ENCODE results near the gene C5AR2.

Gene C5AR2

DNA sequence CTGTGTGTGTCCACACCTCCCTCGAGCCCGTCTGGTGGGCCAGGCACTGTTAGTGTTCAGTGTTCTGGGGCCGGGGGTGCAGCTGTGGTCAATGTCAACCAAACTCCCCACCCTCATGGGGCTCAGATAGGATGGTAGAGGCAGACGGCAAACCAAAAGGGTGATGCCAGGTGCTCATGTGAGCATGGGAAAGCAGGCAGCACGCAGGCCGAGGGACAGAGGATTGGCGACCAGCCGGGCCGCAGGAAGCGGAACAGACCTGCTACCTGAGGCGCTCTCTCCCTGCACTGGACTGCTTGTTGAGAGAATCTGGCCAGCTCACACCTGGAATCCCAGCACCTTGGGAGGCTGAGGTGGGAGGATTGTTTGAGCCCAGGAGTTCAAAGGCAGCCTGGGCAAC, 46.3 kb downstream of the C5AR2 start:
- Histone ChIP-seq H3K9me3 (ENCODE audit: control insufficient read depth, low read length) (no peaks in the 10 kb centered on the region), H3K4me1 (ENCODE audit: control insufficient read depth, insufficient read depth, low read depth, low read length) (peaks cover 13% of the 10 kb centered on the region), H2BK12ac (ENCODE audit: low read length in 2 of 2) (no peak overlapping the region), H3K18ac (ENCODE audit: low read depth in 1 of 2, low read length in 2 of 2) (no peak overlapping the region), H4K91ac (ENCODE audit: low read length) (no peak overlapping the region), H2BK15ac (ENCODE audit: low read depth, poor library complexity, severe bottlenecking) (no peak overlapping the region), H2BK120ac (ENCODE audit: low read depth, low read length) (no peak overlapping the region), H3K9ac (ENCODE audit: low read length) (no peak overlapping the region), H3K27me3 (ENCODE audit: control insufficient read depth in 1 of 2, insufficient read depth in 1 of 2, low read length in 2 of 2) (no peaks in the 10 kb centered on the region), H3K36me3 (ENCODE audit: control insufficient read depth in 1 of 2, insufficient read depth in 2 of 2, low read depth in 1 of 2, low read length in 2 of 2) (peaks cover 86 to 89% of the 10 kb centered on the region in 2 experiments), H2AFZ (ENCODE audit: low read depth, low read length) (no peak overlapping the region), H4K8ac (ENCODE audit: low read length) (no peak overlapping the region), H3K23ac (ENCODE audit: low read length in 2 of 2) (no peak overlapping the region), H3K4me3 (ENCODE audit: insufficient read depth in 1 of 2, low read depth in 1 of 2, low read length in 2 of 2) (no peak overlapping the region), H3K79me1 (replicated peaks; ENCODE audit: low read length, poor library complexity, severe bottlenecking) (peaks cover 21% of the 10 kb centered on the region), H3K4me2 (ENCODE audit: low read length, poor library complexity, severe bottlenecking) (no peak overlapping the region), H2BK5ac (ENCODE audit: low read depth, low read length, poor library complexity, severe bottlenecking) (no peak overlapping the region), H3K4ac (ENCODE audit: low read depth in 1 of 2, low read length in 2 of 2) (no peak overlapping the region), H3K14ac (ENCODE audit: low read length in 2 of 2) (no peak overlapping the region), H3K27ac (ENCODE audit: low read length, poor library complexity, severe bottlenecking) (no peak overlapping the region), H2AK5ac (ENCODE audit: low read length, severe bottlenecking) (no peak overlapping the region)
- no peak for DNase-seq
- WGBS, result 98% methylated on average over 11 of the region's 11 CpGs

DNA sequence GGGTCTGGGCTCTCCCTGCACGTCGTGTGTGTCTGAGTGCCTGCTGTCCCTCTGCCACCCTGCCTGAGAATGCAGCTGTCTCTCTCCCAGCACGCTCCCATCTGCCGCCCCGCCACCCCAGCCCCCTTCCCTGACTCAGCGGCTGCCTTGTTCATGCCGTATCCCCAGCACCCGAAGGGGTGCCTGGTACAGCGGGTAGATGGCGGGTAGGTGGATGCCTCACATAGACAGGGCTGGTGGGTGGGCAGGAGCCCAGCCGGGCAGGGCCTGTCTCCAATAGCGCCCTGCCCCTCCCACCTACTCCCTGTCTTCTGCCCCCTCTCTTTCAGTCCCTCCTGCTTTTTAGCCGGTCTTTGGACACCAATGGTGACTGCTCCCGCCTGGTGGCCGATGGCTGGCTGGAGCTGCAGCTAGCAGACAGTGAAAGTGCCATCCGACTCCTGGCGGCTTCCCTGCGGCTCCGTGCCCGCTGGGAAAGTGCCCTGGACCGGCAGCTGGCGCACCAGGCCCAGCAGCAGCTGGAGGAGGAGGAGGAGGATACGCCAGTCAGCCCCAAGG, 47.5 kb downstream of the C5AR2 start:
- Histone ChIP-seq H4K8ac (ENCODE audit: low read length) (no peak overlapping the region), H3K4ac (ENCODE audit: low read depth in 1 of 2, low read length in 2 of 2) (no peak overlapping the region), H2BK15ac (ENCODE audit: low read depth, poor library complexity, severe bottlenecking) (no peak overlapping the region), H3K79me1 (replicated peaks; ENCODE audit: low read length, poor library complexity, severe bottlenecking) (peaks cover 16% of the 10 kb centered on the region), H3K27me3 (ENCODE audit: control insufficient read depth in 1 of 2, insufficient read depth in 1 of 2, low read length in 2 of 2) (no peaks in the 10 kb centered on the region), H2AFZ (ENCODE audit: low read depth, low read length) (no peak overlapping the region), H3K18ac (ENCODE audit: low read depth in 1 of 2, low read length in 2 of 2) (no peak overlapping the region), H2AK5ac (ENCODE audit: low read length, severe bottlenecking) (no peak overlapping the region), H3K4me3 (ENCODE audit: insufficient read depth in 1 of 2, low read depth in 1 of 2, low read length in 2 of 2) (no peak overlapping the region), H2BK120ac (ENCODE audit: low read depth, low read length) (no peak overlapping the region), H3K23ac (ENCODE audit: low read length in 2 of 2) (no peak overlapping the region), H3K27ac (ENCODE audit: low read length, poor library complexity, severe bottlenecking) (no peak overlapping the region), H3K4me1 (ENCODE audit: control insufficient read depth, insufficient read depth, low read depth, low read length) (peaks cover 13% of the 10 kb centered on the region), H3K9me3 (ENCODE audit: control insufficient read depth, low read length) (no peaks in the 10 kb centered on the region), H4K91ac (ENCODE audit: low read length) (no peak overlapping the region), H2BK5ac (ENCODE audit: low read depth, low read length, poor library complexity, severe bottlenecking) (no peak overlapping the region), H3K36me3 (ENCODE audit: control insufficient read depth in 1 of 2, insufficient read depth in 2 of 2, low read depth in 1 of 2, low read length in 2 of 2) (peaks cover 75 to 79% of the 10 kb centered on the region in 2 experiments), H3K4me2 (ENCODE audit: low read length, poor library complexity, severe bottlenecking) (no peak overlapping the region), H3K14ac (ENCODE audit: low read length in 2 of 2) (no peak overlapping the region), H2BK12ac (ENCODE audit: low read length in 2 of 2) (no peak overlapping the region), H3K9ac (ENCODE audit: low read length) (no peak overlapping the region)
- 98% methylated on average over 23 of the region's 23 CpGs for WGBS
- DNase-seq, result no peak

DNA sequence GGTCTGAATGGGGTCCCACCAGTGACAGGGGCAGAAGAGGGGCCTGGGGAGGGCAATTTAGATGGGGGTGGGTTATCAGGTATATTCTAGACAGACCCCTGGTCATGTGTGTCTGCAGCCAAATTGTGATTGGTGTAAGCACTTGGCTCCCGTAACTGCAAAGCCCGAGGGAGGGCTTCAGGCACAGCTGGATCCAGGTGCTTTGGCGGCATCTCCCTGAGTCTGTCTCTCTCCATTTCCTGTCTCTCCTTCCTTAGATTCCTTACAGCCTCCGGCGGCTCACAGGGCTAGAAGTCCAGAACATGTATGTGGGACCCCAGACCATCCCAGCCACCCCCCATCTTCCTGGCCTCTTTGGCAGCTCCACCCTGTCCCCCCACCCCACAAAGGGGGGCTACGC, 48.6 kb downstream of the C5AR2 start:
- H3K36me3 ChIP-seq (ENCODE audit: control insufficient read depth in 1 of 2, insufficient read depth in 2 of 2, low read depth in 1 of 2, low read length in 2 of 2), result peaks cover 64 to 68% of the 10 kb centered on the region in 2 experiments

DNA sequence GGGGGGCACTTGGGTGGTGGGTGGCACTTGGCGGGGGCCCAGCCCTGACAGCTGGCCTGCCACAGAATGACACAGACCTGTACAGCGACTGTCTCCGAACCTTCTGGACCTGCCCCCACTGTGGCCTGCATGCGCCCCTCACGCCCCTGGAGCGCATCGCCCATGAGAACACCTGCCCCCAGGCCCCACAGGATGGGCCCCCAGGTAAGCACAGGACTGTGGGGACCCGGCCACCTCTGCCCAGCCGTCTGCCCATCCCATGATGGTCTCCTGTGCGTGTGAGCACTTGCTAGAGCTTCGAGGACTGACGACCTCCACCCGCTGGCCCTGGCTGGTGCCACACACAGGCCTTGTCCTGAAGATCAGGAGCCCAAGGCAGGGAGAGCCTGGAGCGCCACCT, 49.1 kb downstream of the C5AR2 start:
- H2BK5ac ChIP-seq (ENCODE audit: low read depth, low read length, poor library complexity, severe bottlenecking), result no peak overlapping the region
- peaks cover 59 to 62% of the 10 kb centered on the region in 2 experiments for H3K36me3 ChIP-seq (ENCODE audit: control insufficient read depth in 1 of 2, insufficient read depth in 2 of 2, low read depth in 1 of 2, low read length in 2 of 2)
- H3K9ac ChIP-seq (ENCODE audit: low read length), result no peak overlapping the region
- H3K27ac ChIP-seq (ENCODE audit: low read length, poor library complexity, severe bottlenecking), result no peak overlapping the region
- H4K91ac ChIP-seq (ENCODE audit: low read length), result no peak overlapping the region
- no peak overlapping the region for H2BK120ac ChIP-seq (ENCODE audit: low read depth, low read length)
- H3K14ac ChIP-seq (ENCODE audit: low read length in 2 of 2), result no peak overlapping the region
- no peak overlapping the region for H3K23ac ChIP-seq (ENCODE audit: low read length in 2 of 2)
- no peak overlapping the region for H3K4ac ChIP-seq (ENCODE audit: low read depth in 1 of 2, low read length in 2 of 2)
- H3K4me1 ChIP-seq (ENCODE audit: control insufficient read depth, insufficient read depth, low read depth, low read length), result peaks cover 7% of the 10 kb centered on the region
- H3K4me2 ChIP-seq (ENCODE audit: low read length, poor library complexity, severe bottlenecking), result no peak overlapping the region
- no peak overlapping the region for H2AK5ac ChIP-seq (ENCODE audit: low read length, severe bottlenecking)
- no peaks in the 10 kb centered on the region for H3K9me3 ChIP-seq (ENCODE audit: control insufficient read depth, low read length)
- H2BK12ac ChIP-seq (ENCODE audit: low read length in 2 of 2), result no peak overlapping the region
- H3K4me3 ChIP-seq (ENCODE audit: insufficient read depth in 1 of 2, low read depth in 1 of 2, low read length in 2 of 2), result no peak overlapping the region
- 95% methylated on average over 14 of the region's 14 CpGs for WGBS
- no peak for DNase-seq
- no peak overlapping the region for H2AFZ ChIP-seq (ENCODE audit: low read depth, low read length)
- no peak overlapping the region for H2BK15ac ChIP-seq (ENCODE audit: low read depth, poor library complexity, severe bottlenecking)
- no peak overlapping the region for H3K18ac ChIP-seq (ENCODE audit: low read depth in 1 of 2, low read length in 2 of 2)
- peaks cover 2% of the 10 kb centered on the region for H3K79me1 ChIP-seq (replicated peaks; ENCODE audit: low read length, poor library complexity, severe bottlenecking)
- H4K8ac ChIP-seq (ENCODE audit: low read length), result no peak overlapping the region
- H3K27me3 ChIP-seq (ENCODE audit: control insufficient read depth in 1 of 2, insufficient read depth in 1 of 2, low read length in 2 of 2), result no peaks in the 10 kb centered on the region

More for the DNA sequence above, 48.6 kb downstream of the C5AR2 start:
- Histone ChIP-seq H2BK120ac (ENCODE audit: low read depth, low read length) (no peak overlapping the region), H2BK15ac (ENCODE audit: low read depth, poor library complexity, severe bottlenecking) (no peak overlapping the region), H4K8ac (ENCODE audit: low read length) (no peak overlapping the region), H2AFZ (ENCODE audit: low read depth, low read length) (no peak overlapping the region), H3K23ac (ENCODE audit: low read length in 2 of 2) (no peak overlapping the region), H3K14ac (ENCODE audit: low read length in 2 of 2) (no peak overlapping the region), H3K27ac (ENCODE audit: low read length, poor library complexity, severe bottlenecking) (no peak overlapping the region), H2AK5ac (ENCODE audit: low read length, severe bottlenecking) (no peak overlapping the region), H3K4ac (ENCODE audit: low read depth in 1 of 2, low read length in 2 of 2) (no peak overlapping the region), H3K27me3 (ENCODE audit: control insufficient read depth in 1 of 2, insufficient read depth in 1 of 2, low read length in 2 of 2) (no peaks in the 10 kb centered on the region), H3K9ac (ENCODE audit: low read length) (no peak overlapping the region), H3K18ac (ENCODE audit: low read depth in 1 of 2, low read length in 2 of 2) (no peak overlapping the region), H3K4me3 (ENCODE audit: insufficient read depth in 1 of 2, low read depth in 1 of 2, low read length in 2 of 2) (no peak overlapping the region), H3K4me1 (ENCODE audit: control insufficient read depth, insufficient read depth, low read depth, low read length) (peaks cover 8% of the 10 kb centered on the region), H3K4me2 (ENCODE audit: low read length, poor library complexity, severe bottlenecking) (no peak overlapping the region), H2BK5ac (ENCODE audit: low read depth, low read length, poor library complexity, severe bottlenecking) (no peak overlapping the region), H3K79me1 (replicated peaks; ENCODE audit: low read length, poor library complexity, severe bottlenecking) (peaks cover 8% of the 10 kb centered on the region), H2BK12ac (ENCODE audit: low read length in 2 of 2) (no peak overlapping the region), H3K9me3 (ENCODE audit: control insufficient read depth, low read length) (no peaks in the 10 kb centered on the region), H4K91ac (ENCODE audit: low read length) (no peak overlapping the region)
- WGBS, result 96% methylated on average over 6 of the region's 6 CpGs
- DNase-seq, result no peak
